Tibial nerve (tissue), 4 donors: ENCODE results near the gene IGLL5. TPM values are rescaled to one million over a fixed set of nuclear protein-coding genes. Genes with fewer than 3 reads are reported as not detected.
"Not testable (repeated sequence)": the region's sequence is repeated elsewhere in the genome, so short reads cannot be mapped to it uniquely, and the experiment has no call there.

Source experiments
- DNase-seq, 2 donors: peaks; one replicate each; pipeline ENCODE4 v3.0.0-alpha.2; 2019; ENCODE audit warnings: low spot score in 2 of 2
- H3K27ac ChIP-seq, 4 donors: fragments of 200-600 bp; sonication (generic) in 3 of 4; one replicate each; pipeline ENCODE4 v1.5.1; 2017 to 2019; ENCODE audit warnings: mild to moderate bottlenecking in 1 of 4
- H3K27me3 ChIP-seq, 2 donors: fragments of 200-600 bp; sonication (generic) in 1 of 2; one replicate each; pipeline versions ENCODE4 v1.5.1 to v1.6.0; 2017 to 2019
- H3K36me3 ChIP-seq, 3 donors: fragments of 200-600 bp; sonication (generic); one replicate each; pipeline ENCODE4 v1.5.1; 2018 to 2019
- H3K4me1 ChIP-seq, 4 donors: fragments of 200-600 bp; sonication (generic) in 3 of 4; one replicate each; pipeline ENCODE4 v1.5.1; 2017 to 2019
- H3K4me3 ChIP-seq, 4 donors: fragments of 200-600 bp; sonication (generic) in 3 of 4; one replicate each; pipeline ENCODE4 v1.5.1; 2017 to 2019; ENCODE audit warnings: mild to moderate bottlenecking in 1 of 4, moderate library complexity in 1 of 4
- H3K9me3 ChIP-seq, 4 donors: fragments of 200-600 bp; sonication (generic) in 3 of 4; one replicate each; pipeline ENCODE4 v1.5.1; 2017 to 2019
- CTCF ChIP-seq, 5 experiments: fragments of 200-600 bp in 3 of 5; fragments of 450-650 bp in 2 of 5; sonication (generic) in 3 of 5; IDR thresholded peaks; one replicate each; pipeline ENCODE4 v1.5.1; 2016 to 2019; ENCODE audit warnings: antibody characterized with exemption in 5 of 5, mild to moderate bottlenecking in 3 of 5, moderate library complexity in 2 of 5
- EP300 ChIP-seq, 2 donors: sonication (generic); formaldehyde crosslinking; IDR thresholded peaks; one replicate each; pipeline ENCODE4 v1.6.1; 2017; ENCODE audit warnings: antibody characterized with exemption in 2 of 2, mild to moderate bottlenecking in 1 of 2
- POLR2A ChIP-seq, 2 donors: fragments of 450-650 bp; IDR thresholded peaks; one replicate each; pipeline ENCODE4 v1.6.1; 2017; ENCODE audit warnings: antibody characterized with exemption in 2 of 2, mild to moderate bottlenecking in 2 of 2, moderate library complexity in 2 of 2
- WGBS, 2 donors: methylation state at CpG; one replicate each; pipeline ENCODE4 v1.1.5; 2018; 5-methylcytosine and 5-hydroxymethylcytosine counted together
- total RNA-seq, 4 donors: library from RNA; depleted of rRNA; stranded (reverse); fragments of >200 nt; gene quantifications; one replicate each; pipeline ENCODE4 v1.1.0, GENCODE V29; 2016

The IGLL5 gene
- total RNA-seq, 4 donors from 2014 or later = 0.66 to 2.7 (median 2.1) TPM; not detected in 1

DNA sequence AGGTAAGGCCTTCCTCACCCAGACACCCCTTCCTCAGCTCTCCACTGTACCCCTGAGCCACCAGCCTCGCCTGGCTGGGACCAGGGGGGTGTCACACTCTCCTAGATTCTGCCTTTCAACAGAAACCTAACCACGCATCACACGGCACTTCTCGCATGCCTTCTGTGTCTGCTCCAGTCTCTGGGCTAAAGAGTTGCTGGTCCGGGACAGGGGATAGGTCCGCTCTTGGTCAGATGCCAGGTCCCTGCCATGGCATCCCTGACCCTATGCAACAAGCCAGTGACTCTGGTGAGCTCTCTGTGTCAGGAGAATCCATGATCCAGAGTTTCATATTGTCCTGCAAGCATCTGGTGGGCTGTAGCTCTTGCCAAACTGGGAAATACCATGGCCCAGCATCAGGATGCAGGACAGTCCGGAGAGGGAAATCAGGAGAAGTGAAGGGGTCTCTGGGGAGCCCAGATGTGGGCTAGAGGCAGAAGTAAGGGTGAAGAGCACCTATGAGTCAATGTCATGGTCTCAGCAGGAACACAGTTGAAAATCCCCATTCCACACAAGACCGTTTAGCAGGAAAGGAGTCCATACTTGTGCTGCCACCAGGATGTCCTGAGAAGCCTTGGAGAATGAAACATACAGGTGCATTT lies 14.1 kb downstream of the IGLL5 start:
- H3K4me3 ChIP-seq = no peak overlapping the region
- WGBS, 2 donors = 84 to 85% methylated on average over 8 of the region's 8 CpGs
- no peak overlapping the region for H3K27ac ChIP-seq
- no peaks in the 10 kb centered on the region for H3K36me3 ChIP-seq
- DNase-seq = no peak
- TF ChIP-seq POLR2A (IDR thresholded peaks at IDR 0.05) = no peak
- no peak for TF ChIP-seq CTCF (IDR thresholded peaks at IDR 0.05)
- TF ChIP-seq EP300 (IDR thresholded peaks at IDR 0.05) = no peak
- H3K4me1 ChIP-seq = no peaks in the 10 kb centered on the region
- no peaks in the 10 kb centered on the region for H3K9me3 ChIP-seq
- H3K27me3 ChIP-seq = no peaks in the 10 kb centered on the region

DNA sequence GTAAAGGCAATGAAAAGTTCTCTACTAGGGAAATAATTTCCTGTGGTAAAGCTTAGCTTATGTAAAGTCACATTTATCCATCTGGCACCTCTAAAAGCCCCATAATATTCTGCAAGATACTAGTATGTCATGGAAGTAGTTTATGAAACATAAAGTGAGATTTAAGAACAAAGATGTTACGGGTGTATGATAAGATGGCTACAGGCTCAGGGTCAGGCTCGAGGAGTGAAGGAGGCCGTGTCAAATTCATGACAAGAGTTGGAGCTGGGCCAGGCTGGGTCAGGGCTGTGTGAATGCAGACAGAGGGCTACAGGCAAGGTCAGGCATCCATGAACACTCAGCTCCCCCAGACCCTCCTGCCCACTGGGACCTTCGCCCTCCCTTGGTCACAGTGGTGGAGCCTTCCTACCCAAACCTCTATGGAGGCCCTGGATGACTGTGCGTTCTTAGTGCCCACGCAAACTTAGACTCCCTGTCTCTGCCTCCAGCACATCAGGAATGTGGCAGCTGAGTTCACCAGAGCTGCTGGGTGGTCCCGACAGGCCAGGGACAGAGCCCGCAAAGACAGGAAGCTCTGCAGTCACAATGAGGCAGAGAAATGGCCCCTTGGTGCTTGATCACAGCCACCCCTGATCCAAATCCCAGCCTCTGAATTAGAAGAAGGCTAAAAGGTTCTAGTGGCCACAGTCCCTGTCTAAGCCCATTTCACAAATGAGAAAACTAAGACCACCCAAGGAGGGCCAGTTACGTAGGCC lies 14.8 kb downstream of the IGLL5 start:
- 51 to 59% methylated on average over 7 to 9 of the region's 9 CpGs for WGBS, 2 donors
- DNase-seq = no peak
- no peak for TF ChIP-seq POLR2A (IDR thresholded peaks at IDR 0.05)
- TF ChIP-seq CTCF (IDR thresholded peaks at IDR 0.05) = no peak
- TF ChIP-seq EP300 (IDR thresholded peaks at IDR 0.05) = no peak

DNA sequence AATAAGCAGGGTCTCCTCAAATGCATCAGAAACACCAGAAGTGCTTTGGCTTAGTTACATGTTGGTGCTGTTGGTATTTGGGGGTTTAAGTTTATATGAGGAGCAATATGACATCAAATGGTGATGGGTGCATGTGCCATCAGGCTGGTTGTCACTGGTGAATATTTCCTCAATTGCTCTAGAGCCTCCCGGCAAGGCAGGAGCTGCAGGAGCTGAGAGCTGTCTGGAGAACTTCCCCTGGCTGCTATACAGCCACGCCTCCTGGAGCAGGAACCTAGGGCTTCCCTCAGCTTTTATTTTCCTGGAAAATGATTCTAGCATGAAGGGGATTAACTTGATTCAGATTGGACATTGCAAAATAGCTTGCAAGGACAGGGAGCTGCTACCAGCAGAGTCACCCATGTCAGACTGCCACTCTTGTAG lies 15.8 kb downstream of the IGLL5 start:
- H3K4me3 ChIP-seq = no peak overlapping the region
- no peaks in the 10 kb centered on the region for H3K4me1 ChIP-seq
- TF ChIP-seq POLR2A (IDR thresholded peaks at IDR 0.05) = no peak
- no peak for TF ChIP-seq EP300 (IDR thresholded peaks at IDR 0.05)
- TF ChIP-seq CTCF (IDR thresholded peaks at IDR 0.05) = no peak
- no peak for DNase-seq
- H3K27me3 ChIP-seq = no peaks in the 10 kb centered on the region
- WGBS, 2 donors = 31 to 67% methylated on average over 2 of the region's 2 CpGs
- no peaks in the 10 kb centered on the region for H3K9me3 ChIP-seq
- no peaks in the 10 kb centered on the region for H3K36me3 ChIP-seq
- H3K27ac ChIP-seq = no peak overlapping the region

More for the DNA sequence above, 14.8 kb downstream of the IGLL5 start:
- H3K9me3 ChIP-seq = no peaks in the 10 kb centered on the region
- no peaks in the 10 kb centered on the region for H3K4me1 ChIP-seq
- no peaks in the 10 kb centered on the region for H3K27me3 ChIP-seq
- no peak overlapping the region for H3K4me3 ChIP-seq
- no peak overlapping the region for H3K27ac ChIP-seq
- no peaks in the 10 kb centered on the region for H3K36me3 ChIP-seq

GRCh38 chr22:22903781-22904192 lies 16.2 kb downstream of the IGLL5 start:
- not testable (repeated sequence) for DNase-seq, H3K27ac ChIP-seq, H3K27me3 ChIP-seq, H3K9me3 ChIP-seq, H3K36me3 ChIP-seq, H3K4me1 ChIP-seq, H3K4me3 ChIP-seq
- WGBS, 2 donors = 40 to 63% methylated on average over 1 of the region's 1 CpG

DNA sequence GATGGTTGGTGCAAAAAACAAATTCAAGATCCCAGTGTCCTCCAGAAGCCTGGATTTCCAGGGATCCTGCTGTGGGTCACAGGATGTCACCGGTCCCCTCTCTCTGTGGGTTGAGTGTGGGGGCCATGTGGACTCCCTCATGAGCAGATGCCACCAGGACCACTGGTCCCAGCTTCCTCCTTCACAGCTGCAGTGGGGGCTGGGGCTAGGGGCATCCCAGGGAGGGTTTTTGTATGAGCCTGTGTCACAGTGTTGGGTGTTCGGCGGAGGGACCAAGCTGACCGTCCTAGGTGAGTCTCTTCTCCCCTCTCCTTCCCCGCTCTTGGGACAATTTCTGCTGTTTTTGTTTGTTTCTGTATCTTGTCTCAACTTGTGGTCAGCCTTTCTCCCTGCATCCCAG lies 17.1 kb downstream of the IGLL5 start:
- not testable (repeated sequence) for H3K4me1 ChIP-seq, H3K36me3 ChIP-seq, H3K4me3 ChIP-seq, H3K27ac ChIP-seq, H3K27me3 ChIP-seq, H3K9me3 ChIP-seq, DNase-seq
- WGBS, 2 donors = 94 to 98% methylated on average over 5 of the region's 5 CpGs

DNA sequence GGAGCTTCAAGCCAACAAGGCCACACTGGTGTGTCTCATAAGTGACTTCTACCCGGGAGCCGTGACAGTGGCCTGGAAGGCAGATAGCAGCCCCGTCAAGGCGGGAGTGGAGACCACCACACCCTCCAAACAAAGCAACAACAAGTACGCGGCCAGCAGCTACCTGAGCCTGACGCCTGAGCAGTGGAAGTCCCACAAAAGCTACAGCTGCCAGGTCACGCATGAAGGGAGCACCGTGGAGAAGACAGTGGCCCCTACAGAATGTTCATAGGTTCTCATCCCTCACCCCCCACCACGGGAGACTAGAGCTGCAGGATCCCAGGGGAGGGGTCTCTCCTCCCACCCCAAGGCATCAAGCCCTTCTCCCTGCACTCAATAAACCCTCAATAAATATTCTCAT lies 18.8 kb downstream of the IGLL5 start:
- not testable (repeated sequence) for H3K9me3 ChIP-seq, DNase-seq, H3K4me3 ChIP-seq, H3K27ac ChIP-seq, H3K27me3 ChIP-seq, H3K4me1 ChIP-seq, H3K36me3 ChIP-seq
- 65 to 90% methylated on average over 2 of the region's 10 CpGs for WGBS, 2 donors
